ENCODE data around the gene ADAMTS12. TPM values are rescaled to one million over a fixed set of nuclear protein-coding genes. Genes with fewer than 3 reads are reported as not detected.

ADAMTS12 gene
- total RNA-seq, 1 experiment from 2014 or later = 6.2 TPM

DNA sequence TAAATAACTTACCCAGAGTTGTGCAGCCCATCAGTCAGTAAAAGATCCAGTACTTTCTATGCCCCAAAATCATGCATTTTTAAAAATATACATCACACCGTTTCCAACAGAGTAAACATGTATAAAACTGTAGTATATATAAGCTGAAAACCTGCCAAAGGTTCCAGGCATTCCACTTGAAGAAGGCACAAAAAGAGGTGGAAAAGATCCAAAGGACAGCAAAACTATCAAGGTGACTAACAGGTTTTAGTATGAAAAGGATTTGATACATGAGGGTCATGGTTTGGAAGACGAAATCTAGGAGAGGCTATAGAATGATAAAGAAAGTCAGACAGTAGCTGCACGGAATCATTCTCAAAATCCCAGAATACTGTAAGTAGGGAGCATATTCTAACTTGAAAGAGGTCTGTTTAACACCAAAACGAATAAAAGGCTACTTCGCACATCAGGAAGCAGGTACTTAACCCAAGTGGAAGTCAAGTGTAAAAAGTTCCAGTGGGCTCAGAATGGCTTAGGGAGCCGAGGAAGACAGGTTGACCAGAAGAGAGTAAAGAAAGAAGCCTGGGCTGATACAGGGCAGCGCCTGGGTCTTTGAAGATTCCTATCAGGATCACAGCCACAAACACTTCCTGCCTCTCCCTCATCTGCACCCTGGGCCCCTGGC lies 207.2 kb downstream of the ADAMTS12 start:
- Mint-ChIP-seq H3K9me3 (no peaks in the 10 kb centered on the region), H3K36me3 (ENCODE audit: insufficient read depth in 1 of 3, low read depth in 3 of 3) (no peaks in the 10 kb centered on the region; a peak in 1 of 7 replicates), H3K27ac (no peak overlapping the region), H3K4me1 (peaks cover 18 to 19% of the 10 kb centered on the region in 2 experiments), H3K4me3 (no peak overlapping the region), H3K27me3 (ENCODE audit: low read depth) (no peaks in the 10 kb centered on the region)
- WGBS (ENCODE audit: extremely low coverage, insufficient read length, low lambda C conversion rate) = no CpG with 5 or more reads among the region's 7 CpGs
- Histone ChIP-seq H3K27ac (ENCODE audit: insufficient read length, low read depth, low read length) (no peak overlapping the region), H2BK20ac (ENCODE audit: low read depth, low read length, poor library complexity, severe bottlenecking) (no peak overlapping the region), H2BK120ac (ENCODE audit: low read depth, low read length, poor library complexity, severe bottlenecking) (no peak overlapping the region), H4K5ac (ENCODE audit: insufficient read length, low read depth, low read length) (no peak overlapping the region), H4K91ac (ENCODE audit: insufficient read length, low read depth, low read length) (no peak overlapping the region), H3K4ac (ENCODE audit: low read depth, low read length) (no peak overlapping the region), H3K79me2 (ENCODE audit: insufficient read depth, low read length) (no peaks in the 10 kb centered on the region), H2AFZ (ENCODE audit: low read length) (no peak overlapping the region), H3K4me2 (ENCODE audit: insufficient read depth, insufficient read length, low read length) (no peak overlapping the region), H2BK5ac (ENCODE audit: insufficient read length, low read length) (no peak overlapping the region), H3K56ac (ENCODE audit: insufficient read length, low read depth, low read length) (no peak overlapping the region), H3K9me3 (ENCODE audit: control insufficient read depth, low read depth, low read length) (no peaks in the 10 kb centered on the region), H2BK15ac (ENCODE audit: low read depth, low read length) (no peak overlapping the region), H3K9ac (ENCODE audit: extremely low read depth, insufficient read length, low read length) (no peak overlapping the region), H3K4me1 (ENCODE audit: insufficient read depth, low read length) (no peaks in the 10 kb centered on the region; the same call in 1 of the 2 replicates), H4K20me1 (ENCODE audit: control insufficient read depth, insufficient read depth, insufficient read length) (no peaks in the 10 kb centered on the region), H3K23ac (ENCODE audit: insufficient read length, low read depth, low read length) (no peak overlapping the region), H3K79me1 (ENCODE audit: insufficient read depth, low read depth, low read length, poor library complexity, severe bottlenecking) (no peaks in the 10 kb centered on the region), H3T11ph (ENCODE audit: low read length) (no peak overlapping the region), H3K18ac (ENCODE audit: insufficient read length, low read depth, low read length) (no peak overlapping the region), H3K14ac (ENCODE audit: insufficient read depth, low read length) (no peak overlapping the region), H3K23me2 (ENCODE audit: insufficient read length, low read depth, low read length, poor library complexity, severe bottlenecking) (no peaks in the 10 kb centered on the region), H2AK5ac (ENCODE audit: insufficient read length, low read length) (no peak overlapping the region), H4K8ac (replicated peaks; ENCODE audit: insufficient read length, low read depth, low read length) (no peak overlapping the region), H2BK12ac (ENCODE audit: insufficient read length, low read depth, low read length) (no peak overlapping the region), H3K27me3 (ENCODE audit: insufficient read depth, low read length) (no peaks in the 10 kb centered on the region)
- DNase-seq = no peak
- TF ChIP-seq, protein P1, sequence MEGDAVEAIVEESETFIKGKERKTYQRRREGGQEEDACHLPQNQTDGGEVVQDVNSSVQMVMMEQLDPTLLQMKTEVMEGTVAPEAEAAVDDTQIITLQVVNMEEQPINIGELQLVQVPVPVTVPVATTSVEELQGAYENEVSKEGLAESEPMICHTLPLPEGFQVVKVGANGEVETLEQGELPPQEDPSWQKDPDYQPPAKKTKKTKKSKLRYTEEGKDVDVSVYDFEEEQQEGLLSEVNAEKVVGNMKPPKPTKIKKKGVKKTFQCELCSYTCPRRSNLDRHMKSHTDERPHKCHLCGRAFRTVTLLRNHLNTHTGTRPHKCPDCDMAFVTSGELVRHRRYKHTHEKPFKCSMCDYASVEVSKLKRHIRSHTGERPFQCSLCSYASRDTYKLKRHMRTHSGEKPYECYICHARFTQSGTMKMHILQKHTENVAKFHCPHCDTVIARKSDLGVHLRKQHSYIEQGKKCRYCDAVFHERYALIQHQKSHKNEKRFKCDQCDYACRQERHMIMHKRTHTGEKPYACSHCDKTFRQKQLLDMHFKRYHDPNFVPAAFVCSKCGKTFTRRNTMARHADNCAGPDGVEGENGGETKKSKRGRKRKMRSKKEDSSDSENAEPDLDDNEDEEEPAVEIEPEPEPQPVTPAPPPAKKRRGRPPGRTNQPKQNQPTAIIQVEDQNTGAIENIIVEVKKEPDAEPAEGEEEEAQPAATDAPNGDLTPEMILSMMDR (conservative IDR thresholded peaks at IDR 0.05) = no peak

Measured in H9 (cell line).